ENCODE measurements around the gene LYRM1.
"Not testable (repeated sequence)": the region's sequence is repeated elsewhere in the genome, so short reads cannot be mapped to it uniquely, and the experiment has no call there.

The LYRM1 gene

DNA sequence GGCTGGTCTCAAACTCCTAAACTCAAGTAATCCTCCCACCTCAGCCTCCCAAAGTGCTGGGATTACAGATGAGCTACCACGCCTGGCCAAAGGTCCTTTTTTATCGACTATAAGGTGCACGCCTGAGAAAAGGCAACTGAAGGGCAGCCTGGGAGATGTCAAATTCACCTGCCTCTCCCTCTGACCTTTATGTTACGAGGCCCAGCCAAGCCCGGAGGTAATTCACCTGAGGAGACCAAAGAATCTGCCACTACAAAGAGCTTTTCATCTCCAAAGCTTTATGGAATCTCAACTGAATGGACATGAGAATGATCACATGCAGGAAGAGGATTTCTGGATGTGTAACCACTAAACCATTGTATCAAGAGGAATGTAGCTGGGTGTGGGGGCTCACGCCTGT, 37.2 kb downstream of the LYRM1 start:
- no peak for DNase-seq (ENCODE audit: low read depth)

DNA sequence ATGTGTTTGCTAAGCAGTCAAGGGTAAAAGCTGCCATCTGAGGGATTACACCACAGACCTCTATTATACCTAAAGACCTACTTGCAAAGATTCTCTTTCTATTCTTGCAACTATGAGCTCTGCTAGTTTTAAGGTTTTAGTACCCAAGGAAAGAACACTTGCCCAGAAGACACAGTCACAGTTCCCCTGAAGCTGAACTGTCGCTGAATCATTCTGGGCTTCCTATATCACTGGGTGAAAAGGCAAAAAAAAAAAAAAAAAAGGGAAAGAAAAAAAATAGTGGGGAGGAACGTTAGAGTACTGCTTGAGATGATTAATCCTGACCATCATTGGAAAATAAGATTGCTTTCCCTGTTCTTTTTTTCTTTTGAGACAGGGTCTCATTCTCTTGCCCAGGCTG, 37.9 kb downstream of the LYRM1 start:
- DNase-seq (ENCODE audit: low read depth) = no peak

DNA sequence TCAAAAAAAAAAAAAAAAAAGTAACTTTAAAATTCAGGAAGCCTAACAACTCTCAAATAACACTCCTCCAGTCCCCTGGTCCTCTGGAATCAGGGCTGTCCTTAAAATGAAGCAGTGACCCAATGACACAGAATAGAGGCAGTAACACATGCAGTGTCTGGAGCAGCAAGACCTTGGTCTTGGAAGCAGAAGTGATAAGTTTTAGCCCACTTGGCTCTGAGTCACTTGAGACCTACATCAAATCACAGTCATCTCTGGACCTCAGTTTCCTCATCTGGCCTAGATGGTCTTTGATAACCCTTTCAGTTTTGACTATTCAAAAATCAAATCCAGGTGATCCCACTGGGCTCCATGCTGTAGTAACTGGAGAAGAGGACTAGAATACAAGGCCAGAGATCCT, 39.0 kb downstream of the LYRM1 start:
- no peak for DNase-seq (ENCODE audit: low read depth)

DNA sequence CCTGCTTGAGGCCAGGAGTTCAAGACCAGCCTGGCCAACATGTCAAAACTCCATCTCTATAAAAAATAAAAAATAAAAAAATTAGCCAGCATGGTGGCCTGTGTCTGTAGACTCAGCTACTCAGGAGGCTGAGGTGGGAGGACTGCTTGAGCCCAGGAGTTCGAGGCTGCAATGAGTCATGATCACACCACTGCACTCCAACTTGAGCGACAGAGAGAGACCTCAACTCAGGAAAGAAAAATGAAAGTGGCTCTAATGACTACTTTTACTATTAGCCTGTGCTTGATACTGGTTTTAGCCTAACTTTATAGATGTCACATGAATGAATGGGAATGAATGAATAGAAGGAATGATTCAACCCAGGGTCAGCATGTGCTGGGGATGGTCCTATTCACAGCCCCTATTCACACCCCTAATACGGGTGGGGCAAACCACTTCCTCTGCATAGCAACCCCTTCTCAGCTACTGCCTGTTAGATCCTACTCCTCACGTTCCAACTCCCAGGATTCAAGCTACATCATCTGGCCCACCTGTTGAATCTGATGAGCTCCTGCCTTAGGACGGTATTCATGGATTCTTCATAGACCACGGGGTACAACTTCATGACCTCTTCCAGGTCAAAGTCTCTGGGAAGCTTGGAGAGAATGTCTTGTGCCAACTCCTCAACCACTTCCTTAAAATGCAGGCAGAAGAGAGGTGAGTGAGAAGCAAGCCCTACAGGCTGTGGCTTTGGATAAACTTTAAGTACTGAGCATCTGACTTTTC, 40.5 kb downstream of the LYRM1 start:
- DNase-seq (ENCODE audit: low read depth) = no peak

DNA sequence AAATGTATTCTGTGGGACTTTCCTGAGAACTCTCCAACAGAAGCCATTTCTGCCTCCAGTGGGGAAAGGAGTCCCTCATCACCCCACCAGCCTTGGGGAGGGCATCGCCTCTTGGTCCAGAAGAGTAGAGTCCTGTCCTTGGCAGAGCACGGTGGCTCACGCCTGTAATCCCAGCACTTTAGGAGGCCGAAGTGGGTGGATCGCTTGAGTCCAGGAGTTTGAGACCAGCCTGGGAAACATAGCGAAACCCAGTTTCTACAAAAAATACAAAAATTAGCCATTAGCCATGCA, 41.0 kb downstream of the LYRM1 start:
- DNase-seq (ENCODE audit: low read depth) = no peak

DNA sequence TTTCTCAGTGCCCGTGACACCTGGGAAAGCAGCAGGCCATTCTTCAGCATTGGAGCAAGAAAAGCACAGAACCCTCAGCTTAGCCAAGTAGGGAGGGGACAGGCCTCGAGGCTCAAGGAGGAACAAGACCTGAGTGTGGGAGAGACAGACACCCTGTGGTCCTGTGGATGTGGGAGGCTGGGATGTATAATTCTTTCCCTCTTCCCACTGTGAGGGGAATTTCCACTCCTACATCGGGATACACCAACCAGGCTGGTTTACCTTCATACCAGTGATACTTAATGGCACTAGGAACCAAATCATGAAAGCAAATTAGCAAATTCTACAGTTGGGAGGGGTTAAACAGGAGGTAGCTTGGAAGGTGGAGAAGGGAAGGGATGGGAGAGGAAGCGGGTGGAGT, 41.7 kb downstream of the LYRM1 start:
- no peak for DNase-seq (ENCODE audit: low read depth)

DNA sequence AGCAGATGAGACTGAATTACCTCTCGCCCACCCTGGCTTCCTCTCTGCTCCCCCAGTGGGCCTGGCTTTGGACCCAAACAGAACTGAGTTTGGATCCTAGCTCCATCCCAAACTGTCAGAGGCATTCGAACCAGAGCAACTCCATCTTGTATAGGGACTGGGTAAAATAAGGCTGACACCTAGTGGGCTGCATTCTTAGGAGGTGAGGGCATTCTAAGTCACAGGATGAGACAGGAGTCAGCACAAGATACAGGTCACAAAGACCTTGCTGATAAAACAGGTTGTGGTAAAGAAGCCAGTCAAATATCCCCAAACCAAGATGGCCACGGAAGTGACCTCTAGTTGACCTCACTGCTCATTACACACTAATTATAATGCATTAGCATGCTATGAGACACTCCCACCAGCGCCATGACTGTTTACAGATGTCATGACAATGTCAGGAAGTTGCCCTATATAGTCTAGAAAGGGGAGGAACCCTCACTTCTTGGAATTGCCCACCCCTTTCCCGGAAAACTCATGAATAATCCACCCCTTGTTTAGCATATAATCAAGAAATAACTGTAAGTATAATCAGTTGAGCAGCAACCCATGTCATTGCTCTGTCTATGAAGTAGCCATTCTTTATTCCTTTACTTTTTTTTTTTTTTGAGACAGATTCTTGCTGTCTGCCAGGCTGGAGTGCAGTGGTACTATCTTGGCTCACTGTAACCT, 44.4 kb downstream of the LYRM1 start:
- no peak for DNase-seq (ENCODE audit: low read depth)

DNA sequence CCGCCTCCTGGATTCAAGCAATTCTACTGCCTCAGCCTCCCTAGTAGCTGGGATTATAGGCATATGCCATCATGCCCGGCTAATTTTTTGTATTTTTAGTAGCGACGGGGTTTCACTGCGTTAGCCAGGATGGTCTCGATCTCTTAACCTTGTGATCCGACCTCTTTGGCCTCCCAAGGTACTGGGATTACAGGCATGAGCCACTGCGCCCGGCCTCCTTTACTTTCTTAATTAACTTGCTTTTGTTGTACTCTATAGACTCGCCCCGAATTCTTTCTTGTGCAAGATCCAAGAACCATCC, 45.0 kb downstream of the LYRM1 start:
- DNase-seq (ENCODE audit: low read depth) = not testable (repeated sequence)

DNA sequence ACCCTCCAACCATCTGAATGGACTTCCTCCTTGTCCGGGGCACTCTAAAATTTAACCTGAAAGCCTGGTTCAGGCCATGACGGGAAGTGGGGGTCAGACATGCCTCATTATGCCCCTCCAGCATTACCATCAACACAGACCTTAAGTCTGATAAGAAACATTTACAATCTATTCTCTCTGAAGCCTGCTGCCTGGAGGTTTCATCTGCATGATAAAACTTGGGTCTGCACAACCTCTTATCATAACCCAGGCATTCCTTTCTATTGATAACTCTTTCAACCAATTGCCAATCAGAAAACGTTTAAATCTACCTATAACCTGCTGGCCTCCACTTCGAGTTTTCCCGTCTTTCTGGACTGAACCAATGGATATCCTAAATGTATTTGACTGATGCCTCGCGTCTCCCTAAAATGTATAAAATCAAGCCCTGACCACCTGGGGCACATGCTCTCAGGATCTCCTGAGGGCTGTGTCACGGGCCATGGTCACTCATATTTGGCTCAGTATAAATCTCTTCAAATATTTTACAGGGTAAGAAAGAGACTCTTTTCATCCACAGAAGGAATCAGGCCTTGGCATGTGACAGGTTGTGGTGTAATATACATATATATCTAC, 45.6 kb downstream of the LYRM1 start:
- no peak for DNase-seq (ENCODE audit: low read depth)

DNA sequence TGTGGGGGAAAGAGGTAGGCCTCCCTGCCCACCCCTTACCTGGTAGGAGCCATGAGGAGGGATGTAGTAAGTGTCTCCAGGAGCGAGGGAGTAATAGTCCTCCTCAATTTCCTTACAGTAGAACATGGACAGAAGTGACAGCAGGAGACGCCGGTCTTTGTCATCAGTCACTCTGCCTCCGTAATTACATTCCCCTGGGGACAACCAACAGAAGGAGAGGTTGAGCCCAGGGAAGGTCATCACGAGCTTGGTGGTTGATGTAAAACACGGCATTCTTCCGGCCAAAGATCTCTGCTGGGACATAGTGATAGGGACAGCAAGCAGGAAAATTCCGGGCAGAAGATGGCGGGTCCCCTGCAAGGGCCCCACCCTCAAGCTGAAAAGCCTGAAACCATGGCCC, 47.9 kb downstream of the LYRM1 start:
- DNase-seq (ENCODE audit: low read depth) = no peak

DNA sequence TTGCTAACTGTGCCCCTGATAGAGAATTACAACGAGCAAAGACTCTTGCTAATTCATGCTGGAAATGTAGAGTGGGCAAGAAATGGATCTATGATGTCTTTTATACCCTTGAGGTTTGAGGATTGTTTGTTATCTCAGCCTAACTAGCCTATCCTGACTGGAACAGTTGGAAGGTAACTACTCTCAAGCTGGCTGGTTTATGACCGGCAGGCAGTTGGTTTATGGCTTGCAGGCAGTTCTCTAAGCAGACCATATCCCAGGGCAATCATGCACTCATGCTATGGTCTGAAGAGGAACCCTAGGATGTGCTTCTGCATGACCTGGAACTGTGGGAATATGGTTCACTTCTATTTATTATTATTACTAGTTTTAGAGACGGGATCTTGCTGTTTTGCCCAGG, 49.1 kb downstream of the LYRM1 start:
- no peak for DNase-seq (ENCODE audit: low read depth)

DNA sequence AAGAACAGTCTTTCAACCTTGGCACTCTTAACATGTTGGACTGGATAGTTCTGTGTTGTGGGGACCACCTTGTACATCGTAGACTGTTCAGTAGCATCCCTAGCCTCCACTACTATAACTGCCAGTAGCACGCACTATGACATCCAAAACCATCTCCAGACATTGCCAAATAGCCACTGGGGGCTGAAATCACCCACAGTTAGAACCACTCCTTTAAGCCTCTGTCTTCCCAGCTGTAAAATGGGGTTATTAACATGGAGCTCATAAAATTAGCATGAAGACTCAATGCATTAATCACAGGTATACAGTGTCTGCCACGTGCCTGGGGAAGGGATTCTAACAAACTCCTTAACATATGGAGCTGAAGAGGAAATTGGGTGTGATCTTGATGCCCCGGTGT, 49.7 kb downstream of the LYRM1 start:
- DNase-seq (ENCODE audit: low read depth) = no peak

DNA sequence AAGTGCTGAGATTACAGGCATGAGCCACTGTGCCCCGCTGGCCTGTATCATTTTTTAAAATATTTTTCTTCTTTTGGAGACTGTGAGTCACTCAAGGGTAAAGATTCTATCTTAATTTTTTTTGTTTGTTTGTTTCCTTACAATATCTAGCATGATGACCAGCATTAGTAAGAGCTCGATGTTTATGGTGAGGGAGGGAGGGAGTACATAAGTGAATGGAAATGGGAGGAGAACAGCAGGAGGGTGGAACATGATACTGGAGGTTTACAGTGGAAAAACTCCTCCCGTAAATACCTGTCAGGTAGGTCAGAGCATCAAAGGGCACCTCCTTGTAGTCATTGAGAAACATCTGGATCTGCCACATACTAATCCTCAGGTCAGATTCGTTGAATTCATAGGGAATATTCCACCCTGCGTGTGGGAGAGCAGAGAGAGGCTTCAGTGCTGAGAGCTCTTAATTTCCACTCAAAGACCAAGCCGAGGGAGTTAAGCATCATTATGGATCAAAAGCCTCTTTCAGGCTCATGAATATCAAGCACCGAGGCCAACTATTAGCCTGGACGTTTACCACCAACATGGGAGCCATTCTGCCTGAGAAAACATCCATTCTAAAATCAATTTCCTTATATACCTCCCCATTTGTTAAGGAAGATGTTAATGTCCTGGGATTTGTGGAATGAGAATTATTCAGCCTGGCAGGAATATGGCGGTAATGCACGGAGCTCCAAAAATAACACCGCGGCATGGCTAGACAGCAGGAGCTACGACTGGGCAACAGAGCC, 51.8 kb downstream of the LYRM1 start:
- DNase-seq (ENCODE audit: low read depth) = no peak

DNA sequence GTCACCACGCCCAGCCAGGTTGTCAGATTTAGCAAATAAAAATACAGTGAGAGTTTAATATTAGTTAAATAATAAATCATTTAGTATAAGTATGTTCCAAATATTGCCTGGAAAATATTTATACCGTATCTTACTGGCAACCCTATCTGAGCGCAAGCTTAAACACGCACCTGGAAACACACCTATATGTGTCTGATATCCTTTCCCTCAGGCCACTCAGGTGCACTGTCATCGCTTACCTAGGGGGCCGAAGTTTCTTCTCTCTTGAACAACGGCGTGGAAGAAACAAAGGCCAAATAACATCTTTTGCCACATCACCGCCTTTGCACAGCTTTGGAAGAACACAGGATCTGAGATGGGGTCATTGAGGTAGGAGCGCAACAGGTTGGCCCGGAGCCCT, 54.0 kb downstream of the LYRM1 start:
- DNase-seq (ENCODE audit: low read depth) = no peak

DNA sequence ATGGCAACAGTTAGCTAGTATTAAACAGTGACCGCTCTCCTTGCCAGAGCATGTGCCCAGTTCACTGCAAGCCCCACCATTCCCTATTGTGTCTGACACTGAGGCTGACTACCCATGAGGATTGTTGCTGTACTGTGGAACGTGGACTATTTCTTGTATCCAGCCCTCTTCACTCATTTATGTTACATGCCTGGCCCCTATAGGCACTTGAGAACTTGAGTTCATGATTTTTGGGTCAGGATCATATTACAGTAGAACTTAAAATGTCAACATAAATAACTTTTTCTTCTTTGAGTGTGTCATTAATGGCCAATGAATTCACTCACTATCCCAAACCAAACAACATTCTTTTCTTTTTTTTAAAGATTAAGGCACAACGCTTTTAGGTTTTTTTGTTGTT, 55.7 kb downstream of the LYRM1 start:
- no peak for DNase-seq (ENCODE audit: low read depth)

DNA sequence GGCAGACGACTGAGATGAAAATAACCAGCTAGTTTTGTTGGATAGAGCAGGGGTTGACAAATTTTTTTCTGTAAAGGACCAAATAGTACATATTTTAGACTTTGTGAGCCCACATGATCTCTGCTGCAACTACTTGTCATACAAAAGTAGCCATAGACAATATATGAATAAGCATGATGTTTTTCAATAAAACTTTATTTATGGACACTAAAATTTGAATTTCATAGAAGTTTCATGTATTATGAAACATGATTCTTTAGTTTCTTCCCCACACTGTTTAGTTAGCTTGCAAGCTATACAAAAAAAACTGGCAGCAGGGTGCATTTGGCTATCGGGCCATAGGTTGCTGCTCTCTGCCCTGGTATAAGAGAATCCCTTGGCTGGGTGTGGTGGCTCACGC, 56.6 kb downstream of the LYRM1 start:
- no peak for DNase-seq (ENCODE audit: low read depth)

DNA sequence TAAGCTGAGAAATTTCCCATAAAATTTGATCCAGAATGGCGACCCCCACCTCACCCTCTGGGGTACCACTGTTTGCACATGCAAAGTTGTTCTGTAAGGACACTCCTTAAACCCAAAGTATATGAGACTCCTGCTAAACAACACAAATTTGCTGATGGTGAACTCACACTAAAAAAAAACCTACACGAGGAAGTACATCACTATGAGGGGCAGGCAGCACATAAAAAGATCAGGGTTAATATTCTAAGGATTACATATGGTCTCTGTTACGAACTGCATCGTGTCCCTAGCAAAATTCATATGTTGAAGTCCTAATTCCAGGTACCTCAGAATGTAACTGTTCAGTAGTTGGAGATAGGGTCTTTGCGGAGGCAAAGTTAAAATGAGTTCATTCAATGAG, 60.3 kb downstream of the LYRM1 start:
- DNase-seq (ENCODE audit: low read depth) = no peak

DNA sequence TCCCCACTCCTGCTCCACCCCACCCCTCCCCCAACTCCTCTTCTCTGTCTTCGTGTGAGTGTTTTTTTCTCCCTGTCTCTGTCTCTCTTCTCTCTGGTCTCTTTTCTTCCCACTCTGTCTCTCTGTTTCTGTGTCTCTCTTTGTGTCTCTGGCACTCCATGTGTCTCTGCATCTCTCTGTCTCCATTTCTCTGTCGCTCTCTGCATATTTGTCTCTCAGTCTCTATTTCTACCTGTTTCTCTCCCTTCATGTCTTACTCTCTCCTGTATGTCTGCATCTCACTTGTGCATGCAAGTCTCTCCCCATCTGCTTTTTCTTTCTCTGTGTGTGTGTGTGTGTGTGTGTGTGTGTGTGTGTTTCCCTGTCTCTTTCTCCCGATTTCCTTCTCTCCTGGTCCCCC, 68.2 kb downstream of the LYRM1 start:
- DNase-seq (ENCODE audit: low read depth) = no peak

DNA sequence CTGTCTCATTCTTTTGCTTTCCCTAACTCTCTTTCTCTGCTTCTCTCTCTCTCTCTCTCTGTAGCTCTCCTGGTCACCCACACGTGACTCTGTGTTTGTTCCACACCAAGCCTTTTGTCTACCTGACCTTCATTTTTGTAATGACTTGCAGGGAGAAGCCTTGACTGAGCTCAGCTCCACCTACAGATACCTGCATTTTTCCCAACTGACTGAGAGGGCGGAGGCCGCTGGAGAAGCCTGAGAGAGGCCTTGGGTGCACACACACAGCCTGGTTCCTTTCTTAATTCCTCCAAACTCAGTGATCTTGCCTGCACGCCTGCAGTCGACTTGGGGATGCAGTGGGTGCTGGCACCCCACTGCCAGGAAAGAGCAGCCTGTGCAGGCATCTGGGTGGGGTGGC, 68.8 kb downstream of the LYRM1 start:
- no peak for DNase-seq (ENCODE audit: low read depth)

DNA sequence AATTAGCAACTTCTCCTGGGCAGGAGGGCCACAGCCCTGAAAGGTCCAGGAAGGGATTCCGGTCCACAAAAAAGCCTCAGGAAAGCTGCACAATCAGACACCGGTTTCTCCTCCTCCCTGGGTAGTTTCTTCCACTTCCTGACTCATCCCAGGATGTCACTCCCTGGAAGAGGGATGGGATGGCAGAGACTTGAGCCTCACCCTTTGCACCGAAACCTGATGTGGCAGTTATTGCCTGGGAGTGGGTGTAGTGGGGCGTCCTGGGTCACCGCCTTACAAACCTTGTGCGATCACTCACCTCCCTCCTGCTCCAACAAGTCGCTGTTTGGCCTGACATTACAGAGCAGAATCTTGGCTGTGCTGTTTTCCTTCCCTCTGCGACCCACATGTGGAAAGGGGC, 70.8 kb downstream of the LYRM1 start:
- DNase-seq (ENCODE audit: low read depth) = no peak

DNA sequence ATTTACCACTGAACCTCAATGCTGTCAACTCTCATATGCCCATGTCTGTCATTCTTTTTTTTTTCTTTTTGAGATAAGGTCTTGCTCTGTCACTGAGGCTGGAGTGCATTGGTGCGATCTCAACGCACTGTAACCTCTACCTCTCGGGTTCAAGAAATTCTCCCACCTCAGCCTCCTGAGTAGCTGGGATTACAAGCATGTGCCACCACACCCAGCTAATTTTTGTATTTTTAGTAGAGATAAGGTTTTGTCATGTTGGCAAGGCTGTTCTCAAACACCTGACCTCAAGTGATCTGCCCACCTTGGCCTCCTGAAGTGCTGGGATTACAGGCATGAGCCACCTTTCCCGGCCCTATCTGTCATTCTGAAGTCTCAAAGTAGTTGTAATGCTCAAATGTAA, 72.6 kb downstream of the LYRM1 start:
- not testable (repeated sequence) for DNase-seq (ENCODE audit: low read depth)

Data from stimulated activated CD8-positive, alpha-beta memory T cell treated with anti-CD3 and anti-CD28 coated beads, Interleukin-15, amount 100 ng/mL, for 1 hour (primary cell).